Stimulated activated CD8-positive, alpha-beta memory T cell treated with anti-CD3 and anti-CD28 coated beads, Interleukin-4, amount 100 ng/mL, for 1 hour (primary cell): Measurements from ENCODE around the gene SEMA4A.
"Not testable (repeated sequence)": the region's sequence is repeated elsewhere in the genome, so short reads cannot be mapped to it uniquely, and the experiment has no call there.

Source experiments
- DNase-seq, 2 donors: peaks; one replicate each; pipeline ENCODE4 v3.0.0-alpha.2; 2020; ENCODE audit warnings: low read depth in 2 of 2, low spot score in 1 of 2

SEMA4A gene

GRCh38 chr1:156118177-156118868, 35.1 kb upstream of the SEMA4A start:
- DNase-seq, result no peak

- DNase-seq, result no peak
These were observed 33.7 kb upstream of the SEMA4A start for GRCh38 chr1:156119503-156120209.

DNA sequence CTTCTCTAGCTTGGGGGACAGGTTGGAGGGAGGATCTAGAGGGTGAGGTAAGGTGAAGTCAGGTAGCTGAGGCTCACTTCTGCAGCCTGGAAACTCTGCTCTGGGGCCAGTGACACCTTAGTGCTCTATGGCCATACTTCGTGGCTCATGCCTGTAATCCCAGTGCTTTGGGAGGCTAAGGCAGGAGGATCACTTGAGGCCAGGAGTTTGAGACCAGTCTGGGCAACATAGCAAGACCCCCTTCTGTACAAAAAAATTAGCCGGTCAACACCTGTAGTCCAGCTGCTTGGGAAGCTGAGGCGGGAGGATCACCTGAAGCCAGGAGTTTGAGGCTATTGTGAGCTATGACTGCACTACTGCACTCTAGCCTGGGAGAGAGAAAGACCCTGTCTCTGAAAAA, 33.1 kb upstream of the SEMA4A start:
- no peak for DNase-seq

DNA sequence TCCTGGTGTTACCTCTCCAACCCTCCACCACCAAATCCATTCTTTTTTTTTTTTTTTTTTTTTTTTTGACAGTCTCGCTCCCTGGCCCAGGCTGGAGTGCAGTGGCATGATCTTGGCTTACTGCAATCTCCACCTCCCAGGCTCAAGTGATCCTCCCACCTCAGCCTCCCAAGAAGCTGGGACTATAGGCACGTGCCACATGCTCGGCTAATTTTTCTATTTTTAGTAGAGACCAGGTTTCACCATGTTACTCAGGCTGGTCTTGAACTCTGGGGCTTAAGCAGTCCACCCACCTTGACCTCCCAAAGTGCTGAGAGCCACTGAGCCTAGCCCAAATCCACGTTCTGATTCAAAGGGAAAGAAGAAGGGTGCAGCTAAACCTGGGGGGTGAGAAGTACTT, 32.4 kb upstream of the SEMA4A start:
- not testable (repeated sequence) for DNase-seq

GRCh38 chr1:156121457-156121856, 31.9 kb upstream of the SEMA4A start:
- no peak for DNase-seq

- DNase-seq, result no peak
These were observed 31.3 kb upstream of the SEMA4A start for GRCh38 chr1:156122086-156122485.

GRCh38 chr1:156122519-156123355, 30.6 kb upstream of the SEMA4A start:
- no peak for DNase-seq

DNA sequence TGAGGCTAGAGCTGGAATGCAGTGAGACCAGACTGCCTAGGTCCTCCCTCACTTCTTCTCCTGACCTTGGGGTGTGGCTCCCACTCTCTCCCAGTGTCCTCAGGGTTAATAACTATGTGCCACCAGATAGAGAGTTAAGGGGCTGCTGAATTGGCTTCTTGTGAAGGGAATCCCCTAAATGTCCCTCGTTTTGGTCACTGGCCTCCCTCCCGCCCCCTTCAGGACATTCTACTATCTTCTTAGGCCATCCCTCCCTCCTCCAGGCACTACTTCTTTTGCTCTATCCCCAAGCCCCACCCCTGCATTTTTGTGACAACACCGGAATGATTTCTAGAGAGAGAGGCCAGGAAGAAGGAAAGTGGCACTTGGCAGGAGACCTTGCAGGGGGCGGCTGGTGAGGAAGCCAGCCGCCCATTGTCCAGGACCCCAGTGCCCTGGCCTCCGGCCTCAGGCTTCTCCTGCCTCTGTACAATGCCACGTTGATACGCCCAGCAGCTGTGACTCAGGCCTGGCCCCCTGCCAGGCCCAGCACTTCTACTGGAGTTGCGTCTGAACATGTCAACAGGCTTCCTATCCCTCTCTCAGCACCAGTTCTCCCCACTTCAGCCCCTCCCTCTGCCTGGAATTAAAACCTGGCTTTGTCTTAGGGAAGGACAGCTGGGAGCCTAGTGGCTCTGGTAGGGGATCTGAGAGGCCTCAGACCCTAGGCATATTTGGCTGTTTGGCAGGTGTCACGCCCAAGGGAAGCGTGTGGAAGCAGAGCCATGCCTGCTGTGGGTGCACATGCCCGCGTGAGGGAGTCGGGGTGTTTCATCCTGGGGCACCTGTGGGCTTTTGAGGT, 29.8 kb upstream of the SEMA4A start:
- no peak for DNase-seq

- DNase-seq, result no peak
These were observed 28.6 kb upstream of the SEMA4A start for GRCh38 chr1:156124557-156125483.

- not testable (repeated sequence) for DNase-seq
These were observed 27.8 kb upstream of the SEMA4A start for GRCh38 chr1:156125544-156125943.

- DNase-seq, result no peak
These were observed 27.2 kb upstream of the SEMA4A start for GRCh38 chr1:156126043-156126629.

GRCh38 chr1:156126630-156127534, 26.5 kb upstream of the SEMA4A start:
- DNase-seq, result peak; percentile 36 to 63

DNA sequence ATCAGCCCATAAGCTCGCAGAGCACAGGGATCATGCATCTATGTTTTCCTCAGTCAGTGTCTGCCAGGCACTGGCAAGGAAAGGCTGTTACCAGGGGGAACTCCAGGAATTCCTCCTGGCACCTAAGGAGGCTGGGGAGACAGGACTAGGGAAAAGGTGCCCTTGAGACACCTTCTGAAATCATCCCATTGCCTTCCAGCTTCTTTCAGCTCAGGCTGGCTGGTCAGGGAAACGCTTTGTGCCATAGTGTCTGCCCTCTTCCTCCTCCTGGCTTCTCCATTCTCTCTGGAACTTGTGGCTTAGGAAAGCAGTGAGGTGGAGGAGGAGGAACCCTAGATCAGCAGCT, 25.1 kb upstream of the SEMA4A start:
- no peak for DNase-seq

DNA sequence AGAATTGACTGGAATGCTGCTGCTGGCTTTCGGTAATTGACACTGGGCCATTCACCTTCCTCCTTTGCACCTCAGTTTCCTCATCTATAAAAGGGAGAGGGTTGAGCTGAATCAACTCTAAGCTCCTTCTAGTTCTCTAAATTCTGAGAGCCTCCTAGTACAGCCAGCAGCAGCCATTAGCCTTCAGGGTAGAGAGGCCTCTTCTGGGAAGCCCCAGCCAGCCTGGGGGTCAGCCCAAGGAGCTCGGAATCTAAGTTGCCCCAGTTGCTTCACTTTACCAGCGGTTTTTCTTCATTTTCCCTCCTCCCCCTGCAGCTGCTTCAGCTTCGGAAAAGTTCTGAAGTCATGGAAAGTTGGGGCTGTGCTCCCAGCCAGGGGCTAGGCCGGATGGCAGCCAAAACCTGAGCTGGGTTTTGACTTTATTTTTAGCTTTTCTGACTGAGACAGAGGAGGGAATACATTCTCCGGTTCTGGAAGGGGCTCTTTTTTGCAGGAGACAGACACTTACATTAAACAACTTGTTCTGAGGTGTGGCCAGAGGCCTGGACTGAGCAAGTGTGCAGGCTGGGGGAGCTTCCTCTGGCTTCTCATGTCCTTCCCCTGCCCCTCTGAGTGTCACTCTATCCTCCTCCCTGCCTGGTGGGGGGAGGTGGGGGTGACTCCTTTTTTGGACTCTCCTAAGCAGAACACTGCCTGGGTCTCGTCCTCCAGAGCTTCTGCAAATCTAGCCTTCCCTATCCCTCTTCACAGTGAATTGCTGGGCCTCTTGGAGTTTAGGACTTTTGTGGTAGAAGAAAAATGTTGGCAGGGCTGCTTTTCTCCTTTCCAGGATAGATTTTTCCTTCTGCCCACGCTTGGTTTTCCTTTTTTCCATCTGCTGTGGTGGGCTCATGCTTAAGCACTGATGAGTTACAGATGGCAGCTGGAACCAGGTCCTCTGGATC, 24.5 kb upstream of the SEMA4A start:
- DNase-seq, result no peak

- DNase-seq, result peak; percentile 57 to 59
These were observed 23.5 kb upstream of the SEMA4A start for GRCh38 chr1:156129687-156130577.

DNA sequence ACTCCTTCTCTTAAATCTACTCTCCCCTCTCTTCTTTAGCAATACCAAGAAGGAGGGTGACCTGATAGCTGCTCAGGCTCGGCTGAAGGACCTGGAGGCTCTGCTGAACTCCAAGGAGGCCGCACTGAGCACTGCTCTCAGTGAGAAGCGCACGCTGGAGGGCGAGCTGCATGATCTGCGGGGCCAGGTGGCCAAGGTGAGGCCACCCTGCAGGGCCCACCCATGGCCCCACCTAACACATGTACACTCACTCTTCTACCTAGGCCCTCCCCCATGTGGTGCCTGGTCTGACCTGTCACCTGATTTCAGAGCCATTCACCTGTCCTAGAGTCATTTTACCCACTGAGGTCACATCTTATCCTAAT, 22.8 kb upstream of the SEMA4A start:
- no peak for DNase-seq
